Panc1 (cell line): ENCODE measurements around the gene MGAT4A. TPM values are rescaled to one million over a fixed set of nuclear protein-coding genes. Genes with fewer than 3 reads are reported as not detected.

Source experiments
- ATAC-seq: fragments of 200-7000 bp; cut with Tn5 transposase; 2 replicates; pipeline ENCODE4 v1.9.1; 2020; ENCODE audit warnings: mild to moderate bottlenecking, moderate library complexity
- BruUV-seq: library from RNA; stranded (reverse); fragments of 400-500 nt; replicated peaks from 2 replicates; lab custom pipeline; 2021; lab: Mats Ljungman, UMichigan
- CTCF ChIA-PET: fragments of 300-600 bp; sonication (Branson Sonifier 250); formaldehyde crosslinking; loops from one replicate; lab custom pipeline; 2022; ENCODE audit warnings: antibody characterized with exemption; lab: Charles Lee
- POLR2A ChIA-PET: fragments of 300-600 bp; sonication (Branson Sonifier 250); formaldehyde crosslinking; loops from one replicate; lab custom pipeline; 2022; ENCODE audit warnings: antibody characterized with exemption; lab: Charles Lee
- DNase-seq: peaks from one replicate; pipeline ENCODE4 v3.0.0-alpha.2; 2010; ENCODE audit warnings: low read depth, low spot score
- H3K27ac ChIP-seq: 2 replicates; pipeline ENCODE4 v1.5.1; 2011; ENCODE audit warnings: mild to moderate bottlenecking, low read length, inconsistent platforms
- H3K27me3 ChIP-seq: fragments of 200-500 bp; sonication (Bioruptor generic); 2 replicates; pipeline ENCODE4 v1.6.0; 2014; ENCODE audit warnings: low read length, inconsistent platforms; ENCODE audit not compliant: control insufficient read depth, insufficient read depth
- H3K36me3 ChIP-seq: fragments of 200-500 bp; sonication (Bioruptor generic); 2 replicates; pipeline ENCODE4 v1.5.1; 2014; ENCODE audit warnings: inconsistent platforms, mild to moderate bottlenecking, low read length, moderate library complexity; ENCODE audit not compliant: control insufficient read depth, insufficient read depth
- H3K4me1 ChIP-seq: 2 replicates; pipeline ENCODE4 v1.5.1; 2011; ENCODE audit warnings: inconsistent platforms, mild to moderate bottlenecking, low read length, moderate library complexity; ENCODE audit not compliant: control insufficient read depth, insufficient read depth
- H3K4me3 ChIP-seq, 2 experiments: 2 replicates each; pipeline ENCODE4 v1.5.1; 2011 to 2012; ENCODE audit warnings: low read depth in 2 of 2, low read length in 2 of 2, mild to moderate bottlenecking in 2 of 2, inconsistent platforms in 1 of 2, moderate library complexity in 1 of 2
- H3K9me3 ChIP-seq: fragments of 200-500 bp; sonication (Bioruptor generic); 2 replicates; pipeline ENCODE4 v1.5.1; 2014; ENCODE audit warnings: low read depth, mild to moderate bottlenecking, inconsistent platforms, low read length, moderate library complexity; ENCODE audit not compliant: control insufficient read depth, insufficient read depth
- CTCF ChIP-seq: fragments of 450-650 bp; IDR thresholded peaks from 2 replicates; pipeline ENCODE4 v1.5.1; 2017; ENCODE audit warnings: mild to moderate bottlenecking
- POLR2AphosphoS5 ChIP-seq: IDR thresholded peaks from 2 replicates; pipeline ENCODE4 v1.6.1; 2012; ENCODE audit warnings: mild to moderate bottlenecking, low read depth, low read length, moderate library complexity
- REST ChIP-seq, 2 experiments: IDR thresholded peaks; 2 replicates each; pipeline ENCODE4 v1.6.1; 2011 to 2012; ENCODE audit warnings: low read depth in 2 of 2, control low read depth in 1 of 2, low read length in 1 of 2, mild to moderate bottlenecking in 1 of 2, moderate library complexity in 1 of 2; ENCODE audit not compliant: insufficient read depth in 1 of 2
- SIN3A ChIP-seq: IDR thresholded peaks from 2 replicates; pipeline ENCODE4 v1.6.1; 2012; ENCODE audit warnings: low read depth, mild to moderate bottlenecking, low read length, moderate library complexity, borderline replicate concordance; ENCODE audit not compliant: insufficient read depth
- TCF7L2 ChIP-seq: IDR thresholded peaks from 2 replicates; pipeline ENCODE4 v1.6.1; 2011; ENCODE audit warnings: mild to moderate bottlenecking, low read depth, low read length, inconsistent platforms
- in situ Hi-C: cut with HindIII; loops from 2 replicates; pipeline ENCODE4 v1.10.0; 2016; ENCODE audit warnings: low sequenced_read_pairs, low pct_unique_long_range_greater_than_20kb
- intact Hi-C: fragments of 100-400 bp; cut with micrococcal nuclease; formaldehyde crosslinking; loops from one replicate; pipeline ENCODE4 v1.10.0; 2022; ENCODE audit not compliant: unreplicated experiment
- total RNA-seq: library from RNA; stranded (reverse); gene quantifications from one replicate; pipeline ENCODE4 v1.2.1, GENCODE V29; 2021; ENCODE audit not compliant: unreplicated experiment

Gene MGAT4A
- total RNA-seq, 1 experiment from 2014 or later = 4.4 TPM

- CTCF ChIA-PET = interaction anchor here (0.7 kb wide), 2 partner anchors 465 to 925 kb away, joined by 3 to 4 read pairs; no protein-coding TSS in a partner anchor
- intact Hi-C loops = no loop called here
- Histone ChIP-seq H3K4me1 (no peaks in the 10 kb centered on the region), H3K9me3 (no peaks in the 10 kb centered on the region), H3K27ac (no peak overlapping the region), H3K36me3 (no peaks in the 10 kb centered on the region), H3K27me3 (peaks cover 5% of the 10 kb centered on the region; the same call in 1 of the 2 replicates), H3K4me3 (no peak overlapping the region)
- in situ Hi-C loops = no loop called here
- DNase-seq (no peak), ATAC-seq (no peak)
- no peak for TF ChIP-seq SIN3A
- TF ChIP-seq CTCF = no peak
- no peak for TF ChIP-seq TCF7L2
- TF ChIP-seq POLR2AphosphoS5 = no peak
- TF ChIP-seq REST (IDR thresholded peaks at IDR 0.05; ENCODE audit: insufficient read depth in 1 of 2, low read depth in 2 of 2, low read length in 1 of 2) = no peak
- no TSS peak for BruUV-seq
- POLR2A ChIA-PET = no interaction called here
These were observed 44.7 kb downstream of the MGAT4A start for GRCh38 chr2:98685930-98686887.

GRCh38 chr2:98683728-98684127, 47.2 kb downstream of the MGAT4A start:
- ATAC-seq (no peak), DNase-seq (no peak)
- TF ChIP-seq POLR2AphosphoS5 (no peak), REST (IDR thresholded peaks at IDR 0.05; ENCODE audit: insufficient read depth in 1 of 2, low read depth in 2 of 2, low read length in 1 of 2) (no peak), SIN3A (no peak), TCF7L2 (no peak)
- Histone ChIP-seq H3K9me3 (no peaks in the 10 kb centered on the region), H3K4me3 (no peak overlapping the region), H3K27me3 (peaks cover 2% of the 10 kb centered on the region; the same call in 1 of the 2 replicates), H3K36me3 (no peaks in the 10 kb centered on the region), H3K27ac (no peak overlapping the region), H3K4me1 (no peaks in the 10 kb centered on the region)
- BruUV-seq = no TSS peak
- CTCF ChIA-PET = no interaction called here
- POLR2A ChIA-PET = no interaction called here
- in situ Hi-C loops = no loop called here
- intact Hi-C loops = no loop called here
